ENCODE results near the gene GDF2.

- TF ChIP-seq, protein P1, sequence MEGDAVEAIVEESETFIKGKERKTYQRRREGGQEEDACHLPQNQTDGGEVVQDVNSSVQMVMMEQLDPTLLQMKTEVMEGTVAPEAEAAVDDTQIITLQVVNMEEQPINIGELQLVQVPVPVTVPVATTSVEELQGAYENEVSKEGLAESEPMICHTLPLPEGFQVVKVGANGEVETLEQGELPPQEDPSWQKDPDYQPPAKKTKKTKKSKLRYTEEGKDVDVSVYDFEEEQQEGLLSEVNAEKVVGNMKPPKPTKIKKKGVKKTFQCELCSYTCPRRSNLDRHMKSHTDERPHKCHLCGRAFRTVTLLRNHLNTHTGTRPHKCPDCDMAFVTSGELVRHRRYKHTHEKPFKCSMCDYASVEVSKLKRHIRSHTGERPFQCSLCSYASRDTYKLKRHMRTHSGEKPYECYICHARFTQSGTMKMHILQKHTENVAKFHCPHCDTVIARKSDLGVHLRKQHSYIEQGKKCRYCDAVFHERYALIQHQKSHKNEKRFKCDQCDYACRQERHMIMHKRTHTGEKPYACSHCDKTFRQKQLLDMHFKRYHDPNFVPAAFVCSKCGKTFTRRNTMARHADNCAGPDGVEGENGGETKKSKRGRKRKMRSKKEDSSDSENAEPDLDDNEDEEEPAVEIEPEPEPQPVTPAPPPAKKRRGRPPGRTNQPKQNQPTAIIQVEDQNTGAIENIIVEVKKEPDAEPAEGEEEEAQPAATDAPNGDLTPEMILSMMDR (IDR thresholded peaks at IDR 0.05): no peak
- no peak for TF ChIP-seq ZFX (IDR thresholded peaks at IDR 0.05; ENCODE audit: borderline replicate concordance)
Measured at GRCh38 chr10:47349941-47350371, 27.7 kb downstream of the GDF2 start.

Measured in 22Rv1 (cell line).